GM21381 (cell line): Measurements from ENCODE around the gene TBC1D22A.

ENCODE experiments used
- ATAC-seq: cut with Tn5 transposase; IDR thresholded peaks from one replicate; pipeline ENCODE4 v1.9.1; 2021; ENCODE audit warnings: mild to moderate bottlenecking, moderate library complexity; ENCODE audit not compliant: unreplicated experiment

The TBC1D22A gene

GRCh38 chr22:46854125-46854870 is 91.8 kb downstream of the TBC1D22A start:
- ATAC-seq = no peak

DNA sequence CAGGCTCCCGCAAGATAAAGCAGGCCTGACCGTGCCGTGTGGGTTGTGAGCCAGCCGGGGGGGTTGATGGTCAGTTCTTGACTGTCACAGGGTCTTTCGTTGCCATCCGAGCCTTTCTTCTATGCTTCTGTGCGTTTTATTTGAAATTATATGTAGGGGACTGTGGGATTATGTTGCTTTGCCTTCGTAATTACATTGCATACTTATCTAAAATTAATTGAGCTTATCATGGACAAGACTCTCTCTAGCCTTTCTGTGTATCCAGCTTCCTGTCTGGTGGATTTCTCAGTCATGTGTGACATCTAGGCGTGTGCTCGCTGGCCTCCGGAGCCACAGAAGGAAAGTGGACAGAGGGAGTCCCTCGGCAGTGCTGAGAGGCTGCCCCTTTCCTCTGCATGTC is 93.2 kb downstream of the TBC1D22A start:
- no peak for ATAC-seq

GRCh38 chr22:46856661-46857060 is 94.2 kb downstream of the TBC1D22A start:
- ATAC-seq = no peak

GRCh38 chr22:46857142-46857884 is 94.9 kb downstream of the TBC1D22A start:
- ATAC-seq = no peak

- no peak for ATAC-seq
These were observed 95.4 kb downstream of the TBC1D22A start for GRCh38 chr22:46857885-46858143.

DNA sequence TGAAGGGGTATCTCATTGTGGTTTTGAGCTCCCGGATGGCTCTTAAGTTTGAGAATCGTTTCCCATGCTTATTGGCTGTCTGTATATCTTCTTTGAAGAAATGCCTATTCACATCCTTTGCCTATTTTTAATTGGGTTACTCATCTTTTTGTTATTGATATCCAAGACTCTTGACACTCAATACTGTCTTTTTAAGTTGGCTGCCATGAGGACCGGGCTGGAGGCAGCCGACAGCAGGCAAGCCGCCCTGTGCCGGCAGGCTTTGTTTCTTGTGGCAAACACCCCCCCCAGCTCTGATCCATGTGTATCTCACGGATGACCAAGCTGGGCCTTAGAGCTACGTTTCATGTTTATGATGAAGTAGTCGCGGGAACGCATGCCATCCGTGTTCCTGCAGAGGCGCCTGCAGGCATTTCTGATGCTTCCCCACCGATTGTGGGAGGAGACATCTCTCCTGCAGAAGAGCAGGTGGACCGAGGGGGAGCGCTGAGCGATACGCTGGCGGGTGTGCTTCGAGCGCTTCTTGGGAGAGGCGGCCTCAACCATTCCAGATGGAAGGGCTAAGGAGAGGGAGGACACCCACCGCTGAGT is 95.8 kb downstream of the TBC1D22A start:
- ATAC-seq = no peak

GRCh38 chr22:46860562-46860961 is 98.1 kb downstream of the TBC1D22A start:
- ATAC-seq = no peak

DNA sequence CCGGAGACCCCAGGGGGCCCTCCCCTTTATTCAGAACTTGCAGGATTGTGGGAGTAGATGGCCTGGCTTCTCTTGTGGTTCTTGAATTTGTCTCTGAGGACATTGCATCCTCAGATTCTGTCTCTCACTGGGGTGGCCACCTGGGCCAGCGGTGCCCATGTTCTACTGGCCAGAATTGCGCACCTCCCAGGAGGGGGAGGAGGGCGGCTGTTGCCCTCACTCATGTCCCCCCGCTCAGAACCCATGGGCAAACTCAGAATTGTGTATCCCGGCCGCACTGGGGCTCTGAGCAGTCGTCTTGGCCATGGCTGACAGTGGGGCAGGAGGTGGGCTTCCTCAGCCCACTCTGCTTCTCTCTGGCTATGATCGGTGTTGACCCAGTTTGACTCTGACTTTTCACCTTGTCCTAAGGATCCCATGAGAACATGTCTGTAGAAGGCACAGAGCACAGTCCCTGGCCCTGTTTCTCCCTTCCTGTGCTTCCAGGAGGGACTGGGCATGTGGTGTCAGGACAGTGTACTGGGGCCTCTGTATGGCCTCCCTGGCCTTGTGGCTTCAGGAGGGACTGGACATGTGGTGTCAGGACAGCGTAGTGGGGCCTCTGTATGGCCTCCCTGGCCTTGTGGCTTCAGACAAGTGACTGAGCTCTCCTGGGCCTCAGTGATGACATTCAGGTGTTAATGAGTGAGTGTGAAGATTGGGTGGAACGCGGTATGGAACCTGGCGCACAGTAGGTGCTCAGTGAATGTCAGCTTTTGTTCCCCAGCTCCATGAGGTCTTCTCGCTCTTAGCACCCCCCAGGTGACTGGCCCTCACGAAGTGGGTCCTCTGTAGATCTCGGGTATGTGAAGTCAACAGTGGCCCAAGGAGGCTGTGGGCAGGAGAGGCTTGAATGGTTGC is 99.3 kb downstream of the TBC1D22A start:
- ATAC-seq = no peak

GRCh38 chr22:46862418-46863324 is 100.2 kb downstream of the TBC1D22A start:
- no peak for ATAC-seq

- ATAC-seq = no peak
These were observed 101.3 kb downstream of the TBC1D22A start for GRCh38 chr22:46863794-46864193.

GRCh38 chr22:46864314-46865051 is 102.0 kb downstream of the TBC1D22A start:
- ATAC-seq = no peak

GRCh38 chr22:46865052-46865434 is 102.6 kb downstream of the TBC1D22A start:
- ATAC-seq = no peak

- ATAC-seq = no peak
These were observed 103.2 kb downstream of the TBC1D22A start for GRCh38 chr22:46865642-46866041.

GRCh38 chr22:46866591-46866990 is 104.1 kb downstream of the TBC1D22A start:
- ATAC-seq = no peak

- ATAC-seq = no peak
These were observed 104.7 kb downstream of the TBC1D22A start for GRCh38 chr22:46867106-46867505.

GRCh38 chr22:46869329-46869728 is 106.9 kb downstream of the TBC1D22A start:
- no peak for ATAC-seq

DNA sequence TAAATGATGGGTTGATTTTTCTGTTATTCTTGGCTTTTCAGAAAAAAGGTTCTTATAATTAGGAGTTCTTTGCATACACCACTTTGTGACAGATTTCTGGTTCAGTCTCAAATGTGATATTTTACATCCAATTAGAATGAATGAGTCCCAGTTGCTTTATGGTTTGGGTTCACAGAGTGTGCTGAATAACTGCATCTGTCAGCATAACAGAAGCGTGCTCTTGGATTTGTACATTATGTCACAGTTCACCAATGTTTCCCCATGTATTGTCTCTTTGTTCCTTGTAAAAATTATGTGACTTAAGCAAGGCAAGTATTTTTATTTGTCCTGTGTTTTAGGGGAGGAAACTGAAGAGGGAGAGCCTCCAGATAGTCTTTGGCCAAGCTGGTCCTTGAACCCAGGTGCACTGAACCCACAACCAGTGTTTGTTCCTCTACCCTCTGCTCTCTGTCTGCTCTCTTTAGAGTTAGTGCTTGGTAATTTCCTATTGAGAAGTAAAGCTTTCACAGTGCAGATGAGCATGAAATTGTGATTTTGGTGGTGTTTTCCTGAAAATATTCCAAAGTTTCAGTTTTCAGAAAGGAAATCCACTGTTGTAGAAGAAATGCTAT is 107.5 kb downstream of the TBC1D22A start:
- no peak for ATAC-seq

DNA sequence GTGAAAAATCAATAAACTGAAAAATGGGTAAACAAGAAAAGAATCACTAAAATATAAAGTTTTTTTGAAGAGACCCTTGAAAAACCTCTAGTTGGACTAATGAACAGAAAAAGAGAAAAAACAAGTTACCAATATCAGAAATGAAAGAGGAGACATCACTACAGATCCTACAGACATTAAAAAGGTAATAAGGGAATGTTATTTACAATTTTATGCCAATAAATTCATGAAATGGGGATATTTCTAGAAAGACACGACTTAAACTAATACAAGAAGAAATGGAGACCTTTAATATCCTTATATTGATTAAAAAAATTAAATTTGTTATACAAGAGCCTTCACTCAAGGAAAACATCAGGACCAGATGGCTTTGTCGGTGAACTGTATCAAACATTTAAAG is 109.4 kb downstream of the TBC1D22A start:
- no peak for ATAC-seq

- ATAC-seq = no peak
These were observed 112.6 kb downstream of the TBC1D22A start for GRCh38 chr22:46875089-46875488.
